ENCODE data around the gene ZNF506.

ZNF506 gene

DNA sequence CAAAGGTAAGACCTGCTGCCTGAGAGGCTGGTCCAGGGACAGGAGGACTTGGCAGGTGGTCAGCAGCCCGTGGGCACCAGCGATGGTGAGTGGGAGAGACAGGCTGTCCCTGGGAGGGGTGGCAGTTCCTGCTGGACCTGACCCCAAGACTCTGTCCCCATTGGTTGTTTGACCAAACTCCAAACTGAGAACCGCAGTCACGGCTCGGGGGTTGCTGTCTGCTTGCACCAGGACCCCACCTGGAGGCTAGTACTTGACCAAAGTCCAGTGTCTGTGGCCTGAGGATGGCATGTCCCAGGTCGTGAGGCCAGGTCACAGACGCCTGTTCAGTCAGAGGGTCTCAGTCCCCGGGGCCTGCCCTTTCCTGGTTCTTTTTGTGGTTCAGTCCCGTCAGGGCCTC lies 78.8 kb downstream of the ZNF506 start:
- no peak for DNase-seq

More for the DNA sequence above, 78.8 kb downstream of the ZNF506 start:
- no peaks in the 10 kb centered on the region for H3K4me1 ChIP-seq
- H3K9me3 ChIP-seq, result peaks cover 2% of the 10 kb centered on the region; the same call in 1 of the 2 replicates
- TF ChIP-seq, protein P1, sequence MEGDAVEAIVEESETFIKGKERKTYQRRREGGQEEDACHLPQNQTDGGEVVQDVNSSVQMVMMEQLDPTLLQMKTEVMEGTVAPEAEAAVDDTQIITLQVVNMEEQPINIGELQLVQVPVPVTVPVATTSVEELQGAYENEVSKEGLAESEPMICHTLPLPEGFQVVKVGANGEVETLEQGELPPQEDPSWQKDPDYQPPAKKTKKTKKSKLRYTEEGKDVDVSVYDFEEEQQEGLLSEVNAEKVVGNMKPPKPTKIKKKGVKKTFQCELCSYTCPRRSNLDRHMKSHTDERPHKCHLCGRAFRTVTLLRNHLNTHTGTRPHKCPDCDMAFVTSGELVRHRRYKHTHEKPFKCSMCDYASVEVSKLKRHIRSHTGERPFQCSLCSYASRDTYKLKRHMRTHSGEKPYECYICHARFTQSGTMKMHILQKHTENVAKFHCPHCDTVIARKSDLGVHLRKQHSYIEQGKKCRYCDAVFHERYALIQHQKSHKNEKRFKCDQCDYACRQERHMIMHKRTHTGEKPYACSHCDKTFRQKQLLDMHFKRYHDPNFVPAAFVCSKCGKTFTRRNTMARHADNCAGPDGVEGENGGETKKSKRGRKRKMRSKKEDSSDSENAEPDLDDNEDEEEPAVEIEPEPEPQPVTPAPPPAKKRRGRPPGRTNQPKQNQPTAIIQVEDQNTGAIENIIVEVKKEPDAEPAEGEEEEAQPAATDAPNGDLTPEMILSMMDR (IDR thresholded peaks at IDR 0.05; ENCODE audit: low read depth, low read length), result no peak
- no peaks in the 10 kb centered on the region for H3K27me3 ChIP-seq
- no peaks in the 10 kb centered on the region for H3K36me3 ChIP-seq
- H3K4me3 ChIP-seq (ENCODE audit: low read depth, low read length), result no peak overlapping the region

Measured in BE2C (cell line).